A172 (cell line): ENCODE data around the gene ZNF780B. TPM values are rescaled to one million over a fixed set of nuclear protein-coding genes. Genes with fewer than 3 reads are reported as not detected.
A peak's percentile ranks its signal among the peaks of the same experiment; 100 is the strongest.
"Not testable (repeated sequence)": the region's sequence is repeated elsewhere in the genome, so short reads cannot be mapped to it uniquely, and the experiment has no call there.

Experiments used
- DNase-seq: peaks from one replicate; pipeline ENCODE4 v3.0.0-alpha.2; 2015; ENCODE audit warnings: low spot score
- total RNA-seq: library from RNA; depleted of rRNA; stranded (reverse); fragments of >200 nt; shearing (Covaris generic); gene quantifications from 2 replicates; pipeline ENCODE4 v1.2.3, GENCODE V29; 2014

The ZNF780B gene
- total RNA-seq, 1 experiment from 2014 or later = 7.8 TPM

GRCh38 chr19:40038047-40038446, 18.0 kb downstream of the ZNF780B start:
- DNase-seq = not testable (repeated sequence)

GRCh38 chr19:40035996-40036395, 20.0 kb downstream of the ZNF780B start:
- DNase-seq = peak; percentile 36

- DNase-seq = no peak
Measured at GRCh38 chr19:40033989-40034560, 22.0 kb downstream of the ZNF780B start.

GRCh38 chr19:40026597-40026970, 29.4 kb downstream of the ZNF780B start:
- no peak for DNase-seq

DNA sequence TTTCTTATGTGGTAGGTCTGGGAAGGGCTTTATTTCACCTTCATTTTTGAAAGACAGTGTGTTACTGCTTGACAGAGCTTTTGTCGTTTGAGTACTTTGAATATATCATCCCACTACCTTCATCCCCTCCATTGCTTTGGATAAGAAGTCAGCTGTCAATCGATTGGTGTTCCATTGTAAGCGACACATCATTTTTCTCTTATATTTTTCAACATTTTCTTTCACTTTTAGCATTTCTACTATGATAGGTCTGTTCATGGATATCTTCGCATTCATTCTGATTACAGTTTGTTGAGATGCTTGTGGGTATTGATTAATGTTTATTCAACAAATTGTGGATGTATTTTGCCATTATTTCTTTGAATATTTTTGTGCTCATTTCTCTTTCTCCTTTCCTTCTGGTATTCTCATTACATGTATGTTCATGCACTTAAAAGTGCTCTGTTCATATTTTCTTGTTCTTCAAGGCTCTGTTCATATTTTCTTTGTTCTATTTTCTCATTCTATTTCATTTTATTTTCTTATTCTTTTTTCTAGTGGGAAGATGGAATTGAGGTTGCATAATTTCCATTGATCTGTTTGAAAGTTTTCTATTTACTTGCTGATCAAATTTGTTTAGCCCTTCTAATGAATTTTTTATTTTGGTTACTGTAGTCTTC, 30.0 kb downstream of the ZNF780B start:
- DNase-seq = no peak

DNA sequence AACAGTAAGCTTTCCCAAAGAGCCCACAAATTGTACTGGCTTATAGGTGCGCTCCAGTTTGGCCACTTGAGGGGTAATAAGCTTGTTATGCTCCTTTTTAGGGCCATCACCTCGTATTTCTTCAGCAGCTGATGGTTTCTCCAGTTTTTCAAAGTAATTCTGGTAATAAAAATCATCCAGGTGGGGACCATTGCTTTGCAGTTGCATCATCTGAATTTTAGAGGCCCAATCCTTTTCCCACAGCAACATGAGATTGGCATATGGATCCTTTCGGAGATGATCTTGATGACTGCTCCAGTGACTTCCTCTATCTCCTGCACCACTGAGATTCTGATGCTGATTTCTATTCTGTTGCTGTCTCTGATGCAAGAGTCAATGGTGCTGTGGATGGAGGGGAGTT, 32.1 kb downstream of the ZNF780B start:
- DNase-seq = no peak

DNA sequence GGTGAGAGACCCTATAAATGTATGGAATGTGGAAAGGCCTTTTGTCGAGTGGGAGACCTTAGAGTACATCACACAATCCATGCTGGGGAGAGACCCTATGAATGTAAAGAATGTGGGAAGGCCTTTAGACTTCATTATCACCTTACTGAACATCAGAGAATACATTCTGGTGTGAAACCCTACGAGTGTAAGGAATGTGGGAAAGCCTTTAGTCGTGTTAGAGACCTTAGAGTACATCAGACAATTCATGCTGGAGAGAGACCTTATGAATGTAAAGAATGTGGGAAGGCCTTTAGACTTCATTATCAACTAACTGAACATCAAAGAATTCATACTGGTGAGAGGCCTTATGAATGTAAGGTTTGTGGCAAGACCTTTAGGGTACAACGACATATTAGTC, 42.0 kb downstream of the ZNF780B start:
- DNase-seq = no peak

DNA sequence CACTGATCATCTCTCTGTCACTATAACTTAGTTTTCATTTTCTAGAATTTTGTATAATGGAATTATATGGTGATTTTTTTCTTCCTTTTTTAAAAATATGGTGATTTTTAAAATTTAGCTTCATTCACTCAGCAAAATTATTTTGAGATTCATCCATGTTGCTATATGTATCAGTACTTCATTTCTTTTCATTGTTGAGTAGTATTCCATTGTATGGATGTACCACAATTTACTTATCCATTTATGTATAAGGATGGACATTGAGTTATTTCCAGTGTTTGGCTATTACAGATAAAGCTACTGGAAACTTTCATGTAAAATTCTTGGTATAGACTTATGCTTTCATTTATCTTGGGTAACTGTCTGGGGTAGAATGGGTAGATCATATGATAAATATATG, 46.4 kb downstream of the ZNF780B start:
- no peak for DNase-seq

- peak; percentile 95 for DNase-seq
Measured at GRCh38 chr19:40006273-40006691, 49.7 kb downstream of the ZNF780B start.

DNA sequence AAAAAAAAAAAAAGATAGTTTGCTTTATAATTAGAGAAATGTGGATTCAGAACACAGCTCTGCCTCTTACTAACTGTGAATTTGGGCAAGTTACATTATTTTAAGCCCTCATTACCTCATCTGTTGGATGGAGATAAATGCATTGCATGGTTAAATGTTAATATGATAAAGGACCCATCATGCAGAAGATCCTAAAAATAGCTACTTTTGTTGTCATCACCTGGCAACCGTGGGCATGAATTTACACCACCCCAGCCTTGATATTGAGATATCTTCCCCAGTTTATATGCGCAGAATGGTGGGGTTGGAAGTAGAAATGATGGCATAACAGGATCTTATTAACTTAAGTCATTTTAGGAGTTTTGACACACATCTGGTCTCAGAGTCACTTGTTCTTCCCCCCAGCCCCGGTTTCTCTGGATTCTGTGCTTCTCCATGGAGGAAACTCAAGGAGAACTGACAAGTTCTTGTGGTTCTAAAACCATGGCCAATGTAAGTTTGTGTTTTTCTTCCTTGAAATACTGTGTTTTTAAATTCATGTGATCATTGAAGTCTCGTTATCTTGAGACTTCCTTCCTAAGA, 50.2 kb downstream of the ZNF780B start:
- no peak for DNase-seq

GRCh38 chr19:39998501-39998900, 57.5 kb downstream of the ZNF780B start:
- no peak for DNase-seq

- DNase-seq = no peak
Measured at GRCh38 chr19:39997638-39998216, 58.3 kb downstream of the ZNF780B start.

- peak; percentile 82 for DNase-seq
Measured at GRCh38 chr19:39996811-39997637, 59.0 kb downstream of the ZNF780B start, which contains the start of gene ZNF546. TSS of gene ZNF546 (plus strand) at chr19:39997060. CDS start at chr19:39998327, 1,267 bp downstream.

GRCh38 chr19:39996218-39996810, 59.7 kb downstream of the ZNF780B start:
- DNase-seq = peak; percentile 44

- DNase-seq = no peak
Measured at GRCh38 chr19:39995794-39996193, 60.2 kb downstream of the ZNF780B start.

DNA sequence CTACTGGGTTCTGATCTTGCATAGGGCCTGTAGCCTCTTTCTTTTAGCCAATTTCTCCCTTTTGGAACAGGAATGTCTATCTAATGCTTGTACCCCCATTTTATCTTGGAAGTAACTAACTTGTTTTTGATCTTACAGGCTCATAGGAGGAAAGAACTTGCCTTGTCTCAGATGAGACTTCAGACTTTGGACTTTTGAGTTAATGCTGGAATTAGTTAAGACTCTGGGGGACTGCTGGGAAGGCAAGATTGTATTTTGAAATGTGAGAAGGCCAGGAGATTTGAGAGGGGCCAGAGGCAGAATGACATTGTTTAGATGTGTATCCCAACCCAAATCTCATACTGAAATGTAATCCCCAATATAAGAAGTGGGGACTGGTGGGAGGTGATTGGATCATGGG, 61.7 kb downstream of the ZNF780B start:
- no peak for DNase-seq

DNA sequence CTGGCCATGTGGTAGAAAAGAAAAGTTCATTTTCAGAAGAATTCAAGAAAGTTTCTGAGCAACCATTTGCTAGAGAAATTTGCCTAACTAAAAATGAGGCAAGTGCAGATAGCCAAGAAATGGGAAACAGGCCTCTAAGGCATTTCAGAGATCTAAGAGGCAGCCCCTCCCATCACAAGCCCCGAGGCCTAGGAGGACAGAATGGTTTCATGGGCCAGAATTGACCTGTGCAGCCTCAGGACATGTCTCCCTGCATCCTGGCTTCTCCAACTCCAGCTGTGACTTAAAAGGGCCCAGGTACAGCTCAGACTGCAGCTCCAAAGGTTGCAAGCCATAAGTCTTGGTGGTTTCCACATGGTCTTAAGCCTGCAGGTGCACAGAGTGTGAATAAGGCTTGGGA, 62.4 kb downstream of the ZNF780B start:
- DNase-seq = no peak

DNA sequence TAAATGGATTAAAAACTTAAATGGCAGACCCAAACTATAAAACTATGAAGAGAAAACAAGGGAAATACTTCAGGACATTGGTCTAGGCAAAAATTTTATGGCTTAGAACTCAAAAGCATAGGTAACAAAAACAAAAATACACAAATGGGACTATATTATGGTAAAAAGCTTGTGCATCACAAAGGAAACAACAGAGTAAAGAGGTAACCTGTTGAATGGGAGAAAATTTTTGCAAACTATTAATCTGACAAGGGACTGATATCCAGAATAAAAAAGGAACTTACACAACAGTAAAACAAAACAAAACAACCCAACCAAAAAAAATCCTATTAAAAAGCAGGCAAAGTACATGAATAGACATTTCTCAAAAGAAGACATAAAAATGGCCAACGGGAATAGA, 68.4 kb downstream of the ZNF780B start:
- no peak for DNase-seq

GRCh38 chr19:39987167-39987566, 68.9 kb downstream of the ZNF780B start:
- DNase-seq = no peak

DNA sequence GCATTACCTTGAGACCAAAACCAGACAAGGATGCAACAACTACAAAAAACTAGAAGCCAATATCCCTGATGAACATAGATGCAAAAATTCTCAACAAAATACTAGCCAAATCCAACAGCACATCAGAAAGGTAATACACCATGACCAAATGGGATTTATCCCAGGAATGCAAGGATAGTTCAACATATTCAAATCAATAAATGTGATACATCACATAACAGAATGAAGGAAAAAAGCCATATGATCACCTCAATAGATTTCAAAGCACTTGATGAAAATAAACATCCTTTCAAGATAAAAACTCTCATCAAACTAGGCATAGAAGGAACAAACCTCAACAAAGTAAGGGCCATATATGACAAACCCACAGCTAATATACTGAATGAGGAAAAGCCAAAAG, 69.4 kb downstream of the ZNF780B start:
- no peak for DNase-seq

- DNase-seq = no peak
Measured at GRCh38 chr19:39983695-39984300, 72.2 kb downstream of the ZNF780B start.
